Fibroblast of mammary gland (primary cell): ENCODE results near the gene SPTBN4.
"Not testable (repeated sequence)": the region's sequence is repeated elsewhere in the genome, so short reads cannot be mapped to it uniquely, and the experiment has no call there.

ENCODE experiments used
- DNase-seq: peaks from one replicate; pipeline ENCODE4 v3.0.0-alpha.2; 2010; ENCODE audit warnings: low read depth
- H3K4me3 ChIP-seq: 2 replicates; pipeline ENCODE4 v1.5.1; 2011; ENCODE audit warnings: low read depth, mild to moderate bottlenecking, low read length, moderate library complexity; ENCODE audit not compliant: control insufficient read depth
- CTCF ChIP-seq: conservative IDR thresholded peaks from 2 replicates; pipeline ENCODE4 v1.5.1; 2011; ENCODE audit warnings: low read depth, low read length, inconsistent platforms; ENCODE audit not compliant: control insufficient read depth, insufficient read depth

The SPTBN4 gene

GRCh38 chr19:40543029-40543597 lies 76.3 kb downstream of the SPTBN4 start:
- H3K4me3 ChIP-seq: no peak overlapping the region
- no peak for TF ChIP-seq CTCF
- no peak for DNase-seq

GRCh38 chr19:40546153-40546841 lies 79.5 kb downstream of the SPTBN4 start:
- H3K4me3 ChIP-seq, DNase-seq: not testable (repeated sequence)

- H3K4me3 ChIP-seq, DNase-seq: not testable (repeated sequence)
Measured at GRCh38 chr19:40547190-40547589, 80.4 kb downstream of the SPTBN4 start.

- no peak for DNase-seq
- H3K4me3 ChIP-seq: no peak overlapping the region
- TF ChIP-seq CTCF: no peak
Measured at GRCh38 chr19:40547836-40548235, 81.0 kb downstream of the SPTBN4 start.

- DNase-seq: peak; percentile 40
- TF ChIP-seq CTCF: no peak
- no peak overlapping the region for H3K4me3 ChIP-seq
Measured at GRCh38 chr19:40549007-40549708, 82.4 kb downstream of the SPTBN4 start.

- no peak for TF ChIP-seq CTCF
- H3K4me3 ChIP-seq: no peak overlapping the region
- DNase-seq: no peak
Measured at GRCh38 chr19:40550951-40551350, 84.2 kb downstream of the SPTBN4 start.

- no peak overlapping the region for H3K4me3 ChIP-seq
- no peak for DNase-seq
- TF ChIP-seq CTCF: no peak
Measured at GRCh38 chr19:40552848-40553247, 86.0 kb downstream of the SPTBN4 start.
